Caco-2 (cell line): ENCODE results near the gene GSG1L. TPM values are rescaled to one million over a fixed set of nuclear protein-coding genes. Genes with fewer than 3 reads are reported as not detected.

Experiments
- BruUV-seq: library from RNA; stranded (reverse); fragments of 400-500 nt; replicated peaks from 2 replicates; lab custom pipeline; 2021; lab: Mats Ljungman, UMichigan
- CTCF ChIA-PET: fragments of 300-600 bp; sonication (Branson Sonifier 250); formaldehyde crosslinking; loops from one replicate; lab custom pipeline; 2022; ENCODE audit warnings: antibody characterized with exemption; lab: Charles Lee
- POLR2A ChIA-PET: fragments of 300-600 bp; sonication (Branson Sonifier 250); formaldehyde crosslinking; loops from one replicate; lab custom pipeline; 2022; ENCODE audit warnings: antibody characterized with exemption; lab: Charles Lee
- DNase-seq, 2 experiments: peaks; one replicate each; pipeline versions ENCODE4 v3.0.0 to v3.0.0-alpha.2; 2020 to 2022
- H3K27me3 ChIP-seq: replicated peaks from 2 replicates; pipeline ENCODE4 v1.6.0; 2011; ENCODE audit warnings: low read length; ENCODE audit not compliant: control insufficient read depth, insufficient read depth
- H3K36me3 ChIP-seq: 2 replicates; pipeline ENCODE4 v1.5.1; 2011; ENCODE audit warnings: low read length; ENCODE audit not compliant: control insufficient read depth, insufficient read depth
- H3K4me1 ChIP-seq: fragments of 250-450 bp; sonication (Bioruptor Pico); 2 replicates; pipeline ENCODE4 v1.5.1; 2020; ENCODE audit warnings: mild to moderate bottlenecking
- H3K4me3 ChIP-seq: 2 replicates; pipeline ENCODE4 v1.5.1; 2011; ENCODE audit warnings: low read depth, mild to moderate bottlenecking, control low read depth, low read length
- H3K9me3 ChIP-seq: fragments of 250-450 bp; sonication (Bioruptor Pico); 2 replicates; pipeline ENCODE4 v1.5.1; 2020; ENCODE audit warnings: mild to moderate bottlenecking, moderate library complexity
- H3K27ac Mint-ChIP-seq: one replicate; pipeline ENCODE4 v1.8.0; 2022; ENCODE audit warnings: mixed read lengths; ENCODE audit not compliant: unreplicated experiment
- H3K27me3 Mint-ChIP-seq: one replicate; pipeline ENCODE4 v1.8.0; 2022; ENCODE audit warnings: mixed read lengths; ENCODE audit not compliant: insufficient read depth, unreplicated experiment
- H3K36me3 Mint-ChIP-seq: one replicate; pipeline ENCODE4 v1.8.0; 2022; ENCODE audit warnings: mild to moderate bottlenecking, mixed read lengths; ENCODE audit not compliant: insufficient read depth, unreplicated experiment
- H3K4me1 Mint-ChIP-seq: one replicate; pipeline ENCODE4 v1.8.0; 2022; ENCODE audit warnings: low read depth, mixed read lengths; ENCODE audit not compliant: unreplicated experiment
- H3K4me3 Mint-ChIP-seq: one replicate; pipeline ENCODE4 v1.8.0; 2022; ENCODE audit warnings: mild to moderate bottlenecking, moderate library complexity, mixed read lengths; ENCODE audit not compliant: unreplicated experiment
- H3K9me3 Mint-ChIP-seq: one replicate; pipeline ENCODE4 v1.8.0; 2022; ENCODE audit warnings: mixed read lengths; ENCODE audit not compliant: unreplicated experiment
- intact Hi-C: fragments of 100-400 bp; cut with micrococcal nuclease; formaldehyde crosslinking; loops from one replicate; pipeline ENCODE4 v1.10.0; 2022; ENCODE audit not compliant: unreplicated experiment
- total RNA-seq: library from RNA; stranded (reverse); gene quantifications from 2 replicates; pipeline ENCODE4 v1.2.3, GENCODE V29; 2022
- TF ChIP-seq, protein P1 (sequence below), 2 experiments: fragments of 200-600 bp in 1 of 2; IDR thresholded peaks; 1 replicate in 1 of 2; 2 replicates in 1 of 2; pipeline versions ENCODE4 v1.5.1 to v1.8.0; 2011 to 2022; ENCODE audit warnings: antibody characterized with exemption in 1 of 2, control low read depth in 1 of 2, inconsistent platforms in 1 of 2, low read depth in 1 of 2, low read length in 1 of 2, mild to moderate bottlenecking in 1 of 2, moderate library complexity in 1 of 2; ENCODE audit not compliant: insufficient read depth in 1 of 2, severe bottlenecking in 1 of 2, unreplicated experiment in 1 of 2

The GSG1L gene
- total RNA-seq, 1 experiment from 2014 or later: not detected

GRCh38 chr16:28062261-28062846 lies 1.2 kb downstream of the GSG1L start:
- POLR2A ChIA-PET: no interaction called here
- no peaks in the 10 kb centered on the region for H3K4me1 Mint-ChIP-seq
- H3K9me3 Mint-ChIP-seq: no peaks in the 10 kb centered on the region
- no peak for DNase-seq
- H3K27ac Mint-ChIP-seq: no peak overlapping the region
- H3K9me3 ChIP-seq: no peaks in the 10 kb centered on the region
- intact Hi-C loops: no loop called here
- H3K27me3 Mint-ChIP-seq: peaks cover 29% of the 10 kb centered on the region
- H3K36me3 ChIP-seq: no peaks in the 10 kb centered on the region
- TF ChIP-seq, protein P1, sequence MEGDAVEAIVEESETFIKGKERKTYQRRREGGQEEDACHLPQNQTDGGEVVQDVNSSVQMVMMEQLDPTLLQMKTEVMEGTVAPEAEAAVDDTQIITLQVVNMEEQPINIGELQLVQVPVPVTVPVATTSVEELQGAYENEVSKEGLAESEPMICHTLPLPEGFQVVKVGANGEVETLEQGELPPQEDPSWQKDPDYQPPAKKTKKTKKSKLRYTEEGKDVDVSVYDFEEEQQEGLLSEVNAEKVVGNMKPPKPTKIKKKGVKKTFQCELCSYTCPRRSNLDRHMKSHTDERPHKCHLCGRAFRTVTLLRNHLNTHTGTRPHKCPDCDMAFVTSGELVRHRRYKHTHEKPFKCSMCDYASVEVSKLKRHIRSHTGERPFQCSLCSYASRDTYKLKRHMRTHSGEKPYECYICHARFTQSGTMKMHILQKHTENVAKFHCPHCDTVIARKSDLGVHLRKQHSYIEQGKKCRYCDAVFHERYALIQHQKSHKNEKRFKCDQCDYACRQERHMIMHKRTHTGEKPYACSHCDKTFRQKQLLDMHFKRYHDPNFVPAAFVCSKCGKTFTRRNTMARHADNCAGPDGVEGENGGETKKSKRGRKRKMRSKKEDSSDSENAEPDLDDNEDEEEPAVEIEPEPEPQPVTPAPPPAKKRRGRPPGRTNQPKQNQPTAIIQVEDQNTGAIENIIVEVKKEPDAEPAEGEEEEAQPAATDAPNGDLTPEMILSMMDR (IDR thresholded peaks at IDR 0.05; ENCODE audit: insufficient read depth in 1 of 2, low read depth in 1 of 2, low read length in 1 of 2, severe bottlenecking in 1 of 2, unreplicated experiment in 1 of 2): no peak
- no peaks in the 10 kb centered on the region for H3K36me3 Mint-ChIP-seq
- no peaks in the 10 kb centered on the region for H3K27me3 ChIP-seq
- CTCF ChIA-PET: no interaction called here
- no peak overlapping the region for H3K4me3 ChIP-seq
- no peak overlapping the region for H3K4me3 Mint-ChIP-seq
- BruUV-seq: no TSS peak
- H3K4me1 ChIP-seq: no peaks in the 10 kb centered on the region

DNA sequence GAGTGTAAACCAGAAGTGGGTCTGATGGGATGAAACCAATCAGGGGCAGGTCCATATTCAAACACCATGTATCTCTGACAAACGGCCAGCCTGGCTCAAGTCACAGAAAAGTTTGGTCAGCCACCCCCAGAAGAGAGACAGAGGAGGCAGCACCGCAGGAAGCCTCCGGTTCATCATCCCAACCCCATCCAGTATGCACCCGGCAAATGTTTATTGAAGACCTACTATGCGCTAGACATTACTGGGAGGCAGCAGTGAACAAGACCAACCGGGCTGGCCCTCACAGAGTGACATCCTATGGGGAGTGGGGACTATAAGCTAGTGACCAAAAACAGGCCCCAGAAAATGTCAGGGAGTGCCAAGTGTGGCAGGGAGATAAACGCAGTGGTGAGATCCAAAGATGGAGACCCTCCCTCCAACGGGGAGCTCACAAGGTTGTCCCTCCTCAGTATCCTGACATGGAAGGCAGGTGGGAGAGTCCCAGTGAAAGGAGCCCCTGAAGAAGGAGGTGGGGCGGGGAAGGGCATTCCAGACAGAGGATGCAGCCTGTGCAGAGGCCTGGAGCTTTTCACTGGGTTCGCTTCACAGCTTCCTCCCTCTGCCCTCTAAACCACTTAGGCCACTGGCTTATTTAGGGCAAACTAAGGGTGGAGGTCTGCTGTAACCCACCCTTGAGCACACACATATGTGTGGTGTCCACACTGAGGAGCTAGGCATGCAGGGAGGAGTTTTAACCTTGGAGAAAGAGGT lies 2.0 kb downstream of the GSG1L start:
- H3K36me3 ChIP-seq: no peaks in the 10 kb centered on the region
- no peaks in the 10 kb centered on the region for H3K9me3 ChIP-seq
- POLR2A ChIA-PET: no interaction called here
- no TSS peak for BruUV-seq
- Mint-ChIP-seq H3K9me3 (no peaks in the 10 kb centered on the region), H3K4me3 (no peak overlapping the region), H3K36me3 (no peaks in the 10 kb centered on the region), H3K27me3 (peaks cover 35% of the 10 kb centered on the region), H3K4me1 (no peaks in the 10 kb centered on the region), H3K27ac (no peak overlapping the region)
- no peaks in the 10 kb centered on the region for H3K27me3 ChIP-seq
- TF ChIP-seq, protein P1 (IDR thresholded peaks at IDR 0.05; ENCODE audit: insufficient read depth in 1 of 2, low read depth in 1 of 2, low read length in 1 of 2, severe bottlenecking in 1 of 2, unreplicated experiment in 1 of 2): no peak
- intact Hi-C loops: no loop called here
- CTCF ChIA-PET: no interaction called here
- no peaks in the 10 kb centered on the region for H3K4me1 ChIP-seq
- no peak for DNase-seq
- no peak overlapping the region for H3K4me3 ChIP-seq

DNA sequence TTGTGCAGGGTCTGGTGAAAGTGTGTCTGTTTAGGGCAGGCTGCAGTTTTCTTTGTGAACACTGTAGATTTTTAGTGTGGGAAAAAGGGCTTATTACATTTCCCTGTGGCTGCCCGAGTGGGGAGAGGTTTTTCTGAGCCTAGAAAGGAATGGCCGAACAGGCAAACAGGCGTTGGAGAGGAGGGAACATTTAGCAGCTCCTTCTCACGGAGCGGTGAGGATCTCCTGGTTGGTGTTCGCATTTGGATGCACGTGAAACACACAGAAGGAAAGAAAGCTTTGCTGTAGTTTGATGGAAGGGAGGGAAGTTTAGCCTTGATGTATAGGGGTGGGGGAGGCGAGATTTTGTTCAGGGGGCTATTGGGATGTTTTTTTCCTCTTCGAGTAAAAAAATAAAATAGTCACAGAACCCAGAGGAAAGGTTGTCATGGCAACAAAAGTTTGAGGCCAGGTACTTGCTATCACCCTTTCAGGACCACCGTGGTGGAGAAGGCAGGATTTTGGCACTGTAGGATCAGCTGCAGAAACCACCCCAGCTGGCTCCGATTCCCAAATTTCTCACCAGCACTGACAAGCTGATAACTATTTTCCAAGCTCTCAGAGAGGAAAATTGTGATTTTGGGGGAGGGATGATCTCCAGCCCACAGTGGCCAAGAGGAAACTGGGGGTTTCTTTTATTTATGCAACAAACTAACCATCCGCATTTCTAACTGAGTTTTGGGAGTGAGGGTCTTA lies 3.5 kb downstream of the GSG1L start:
- ChIA-PET CTCF (no interaction called here), POLR2A (no interaction called here)
- H3K4me1 ChIP-seq: no peaks in the 10 kb centered on the region
- no peak overlapping the region for H3K4me3 ChIP-seq
- no TSS peak for BruUV-seq
- no peaks in the 10 kb centered on the region for H3K36me3 Mint-ChIP-seq
- peaks cover 32% of the 10 kb centered on the region for H3K27me3 Mint-ChIP-seq
- intact Hi-C loops: no loop called here
- no peaks in the 10 kb centered on the region for H3K27me3 ChIP-seq
- no peaks in the 10 kb centered on the region for H3K4me1 Mint-ChIP-seq
- no peak overlapping the region for H3K27ac Mint-ChIP-seq
- H3K4me3 Mint-ChIP-seq: no peak overlapping the region
- no peaks in the 10 kb centered on the region for H3K9me3 ChIP-seq
- no peaks in the 10 kb centered on the region for H3K36me3 ChIP-seq
- no peaks in the 10 kb centered on the region for H3K9me3 Mint-ChIP-seq
- DNase-seq: no peak
- TF ChIP-seq, protein P1 (IDR thresholded peaks at IDR 0.05; ENCODE audit: insufficient read depth in 1 of 2, low read depth in 1 of 2, low read length in 1 of 2, severe bottlenecking in 1 of 2, unreplicated experiment in 1 of 2): no peak
